ENCODE results near the gene PLEKHD1.

The PLEKHD1 gene

GRCh38 chr14:69560826-69561225 lies 76.3 kb downstream of the PLEKHD1 start:
- no peak for ATAC-seq
- no peak for TF ChIP-seq TSHZ2 (CRISPR knock-in tag; IDR thresholded peaks at IDR 0.05)
- TF ChIP-seq ISL1 (CRISPR knock-in tag; IDR thresholded peaks at IDR 0.05), result no peak
- no peak for TF ChIP-seq ZNF565 (CRISPR knock-in tag; conservative IDR thresholded peaks at IDR 0.05; ENCODE audit: low read depth)

- TF ChIP-seq PATZ1 (CRISPR knock-in tag; IDR thresholded peaks at IDR 0.05; ENCODE audit: borderline replicate concordance) (no peak), CSDC2 (CRISPR knock-in tag; IDR thresholded peaks at IDR 0.05) (no peak), SNAI2 (CRISPR knock-in tag; IDR thresholded peaks at IDR 0.05) (no peak), TCF4 (CRISPR knock-in tag; IDR thresholded peaks at IDR 0.05; ENCODE audit: borderline replicate concordance) (no peak), TSHZ2 (CRISPR knock-in tag; IDR thresholded peaks at IDR 0.05) (no peak), ARNTL (CRISPR knock-in tag; IDR thresholded peaks at IDR 0.05; ENCODE audit: borderline replicate concordance, low read depth) (no peak), GLIS3 (CRISPR knock-in tag; IDR thresholded peaks at IDR 0.05) (no peak), TOX (CRISPR knock-in tag; IDR thresholded peaks at IDR 0.05; ENCODE audit: borderline replicate concordance) (no peak), POU6F1 (CRISPR knock-in tag; IDR thresholded peaks at IDR 0.05; ENCODE audit: borderline replicate concordance, low read depth) (no peak), ZNF8 (CRISPR knock-in tag; IDR thresholded peaks at IDR 0.05) (no peak), ZNF70 (CRISPR knock-in tag; IDR thresholded peaks at IDR 0.05) (no peak), ESRRG (CRISPR knock-in tag; IDR thresholded peaks at IDR 0.05) (no peak), ZC3H10 (CRISPR knock-in tag; IDR thresholded peaks at IDR 0.05) (no peak), CSRNP3 (CRISPR knock-in tag; IDR thresholded peaks at IDR 0.05) (no peak), ZFP3 (CRISPR knock-in tag; IDR thresholded peaks at IDR 0.05) (no peak), ZNF565 (CRISPR knock-in tag; conservative IDR thresholded peaks at IDR 0.05; ENCODE audit: low read depth) (no peak)
These were observed 77.4 kb downstream of the PLEKHD1 start for GRCh38 chr14:69561893-69562292.

GRCh38 chr14:69567563-69567962 lies 83.0 kb downstream of the PLEKHD1 start:
- ATAC-seq, result no peak
- no peak for TF ChIP-seq ARNTL (CRISPR knock-in tag; IDR thresholded peaks at IDR 0.05; ENCODE audit: borderline replicate concordance, low read depth)
- no peak for TF ChIP-seq ZNF565 (CRISPR knock-in tag; conservative IDR thresholded peaks at IDR 0.05; ENCODE audit: low read depth)
- TF ChIP-seq CSRNP3 (CRISPR knock-in tag; IDR thresholded peaks at IDR 0.05), result no peak
- TF ChIP-seq ZC3H10 (CRISPR knock-in tag; IDR thresholded peaks at IDR 0.05), result no peak
- no peak for TF ChIP-seq ZNF70 (CRISPR knock-in tag; IDR thresholded peaks at IDR 0.05)
- no peak for TF ChIP-seq TOX (CRISPR knock-in tag; IDR thresholded peaks at IDR 0.05; ENCODE audit: borderline replicate concordance)
- TF ChIP-seq POU6F1 (CRISPR knock-in tag; IDR thresholded peaks at IDR 0.05; ENCODE audit: borderline replicate concordance, low read depth), result no peak
- no peak for TF ChIP-seq CREB5 (CRISPR knock-in tag; IDR thresholded peaks at IDR 0.05; ENCODE audit: low read depth)
- no peak for TF ChIP-seq RARB (CRISPR knock-in tag; IDR thresholded peaks at IDR 0.05)
- no peak for TF ChIP-seq OSR1 (CRISPR knock-in tag; IDR thresholded peaks at IDR 0.05)
- no peak for TF ChIP-seq PPARA (CRISPR knock-in tag; IDR thresholded peaks at IDR 0.05; ENCODE audit: borderline replicate concordance)
- no peak for TF ChIP-seq TCF4 (CRISPR knock-in tag; IDR thresholded peaks at IDR 0.05; ENCODE audit: borderline replicate concordance)

More at GRCh38 chr14:69561893-69562292, 77.4 kb downstream of the PLEKHD1 start:
- no peak for ATAC-seq
